GM18502 (cell line): ENCODE data around the gene KCNQ1.

Experiments
- ATAC-seq: cut with Tn5 transposase; IDR thresholded peaks from one replicate; pipeline ENCODE4 v1.9.1; 2021; ENCODE audit warnings: mild to moderate bottlenecking; ENCODE audit not compliant: unreplicated experiment, poor library complexity

KCNQ1 gene

DNA sequence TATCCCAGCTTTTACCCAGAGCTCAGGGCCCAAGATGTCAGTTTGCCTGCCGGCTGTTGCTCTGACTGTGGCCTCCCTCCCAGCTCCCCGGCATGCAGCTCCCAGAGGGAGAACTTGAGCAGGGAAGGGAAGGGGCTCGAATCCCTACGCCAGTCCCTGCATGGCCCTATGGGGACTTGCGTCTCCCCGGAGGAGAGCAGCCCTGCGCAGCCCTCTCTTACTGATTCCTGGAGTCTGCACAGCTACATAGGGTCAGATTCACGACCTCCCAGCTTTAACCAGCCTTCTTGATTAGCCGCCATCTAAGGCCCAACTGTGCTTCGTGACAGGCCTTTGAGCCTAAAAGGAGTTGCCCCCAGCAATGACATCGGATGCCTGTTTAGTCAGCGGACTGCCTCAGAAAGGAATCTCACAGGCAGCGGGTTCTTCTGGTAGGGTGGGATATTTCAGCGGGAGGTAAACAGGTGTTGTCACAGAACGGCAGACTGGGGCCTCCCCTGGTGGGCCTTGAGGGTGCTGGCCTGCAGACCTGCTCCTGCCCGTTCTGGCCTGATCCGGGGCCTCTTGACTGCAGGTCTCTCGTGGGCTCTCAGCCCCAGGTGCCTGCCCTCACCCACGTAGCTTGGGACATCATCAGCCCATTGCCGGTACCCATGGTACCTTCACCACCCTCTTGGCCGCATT is 298.8 kb downstream of the KCNQ1 start:
- ATAC-seq = no peak

- ATAC-seq = no peak
Measured at GRCh38 chr11:2744166-2744565, 299.4 kb downstream of the KCNQ1 start.

DNA sequence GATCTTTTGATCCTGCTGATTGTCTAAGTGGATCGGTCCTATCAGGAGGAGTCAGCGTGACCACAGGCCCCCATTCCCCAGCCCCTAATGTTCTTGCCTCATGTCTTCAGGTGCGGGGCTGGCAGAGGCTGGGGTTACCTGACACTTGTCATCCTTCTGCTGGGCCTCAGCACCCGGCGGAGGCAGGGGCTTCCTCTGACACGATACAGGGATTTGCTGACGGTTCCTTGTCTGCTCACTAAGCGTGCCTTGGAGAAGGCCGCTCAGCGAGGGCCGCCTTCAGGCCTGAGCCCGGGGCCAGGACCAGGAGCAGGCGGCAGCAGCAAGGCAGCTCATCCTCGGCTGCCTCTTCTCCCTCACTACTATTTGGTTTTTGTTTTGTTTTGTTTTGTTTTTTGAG is 300.7 kb downstream of the KCNQ1 start:
- no peak for ATAC-seq

GRCh38 chr11:2746401-2747247 is 301.8 kb downstream of the KCNQ1 start:
- ATAC-seq = no peak

DNA sequence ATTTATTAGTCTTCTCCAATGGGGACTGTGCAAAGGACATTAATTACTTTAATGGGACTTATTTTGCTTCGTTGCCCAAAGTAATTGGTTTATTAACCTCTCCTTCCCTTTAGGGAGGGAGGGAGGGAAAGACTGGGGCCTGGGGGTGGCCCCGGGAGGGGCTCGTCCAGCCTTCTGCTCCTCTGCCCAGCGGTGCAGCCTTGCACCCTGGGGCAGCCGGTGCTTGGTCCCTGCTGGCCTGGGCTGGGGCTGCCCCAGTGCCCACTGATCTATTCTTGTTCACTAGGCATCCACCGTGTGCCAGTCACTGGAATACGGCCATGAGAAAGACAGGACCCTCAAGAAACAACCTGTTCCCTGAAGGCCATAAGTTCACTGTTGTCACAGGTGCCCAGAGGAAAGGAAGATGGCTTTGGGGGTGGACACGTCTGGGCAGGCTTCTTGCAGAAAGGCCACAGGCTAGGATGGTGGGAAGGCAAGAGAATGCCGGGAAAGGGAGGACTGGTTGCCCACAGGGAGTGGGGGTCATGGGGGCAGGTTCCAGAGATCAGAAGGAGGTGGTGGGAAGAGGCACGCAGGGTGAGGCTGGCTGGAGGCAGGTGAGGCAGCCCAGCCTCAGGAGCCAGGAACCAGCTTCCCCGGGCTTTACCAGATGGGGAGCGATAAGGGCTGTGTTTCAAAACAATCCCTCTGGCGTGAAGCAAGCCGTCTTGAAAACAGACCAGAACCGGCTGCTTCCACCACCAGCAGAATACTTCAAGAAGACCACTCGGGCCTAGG is 302.6 kb downstream of the KCNQ1 start:
- no peak for ATAC-seq

DNA sequence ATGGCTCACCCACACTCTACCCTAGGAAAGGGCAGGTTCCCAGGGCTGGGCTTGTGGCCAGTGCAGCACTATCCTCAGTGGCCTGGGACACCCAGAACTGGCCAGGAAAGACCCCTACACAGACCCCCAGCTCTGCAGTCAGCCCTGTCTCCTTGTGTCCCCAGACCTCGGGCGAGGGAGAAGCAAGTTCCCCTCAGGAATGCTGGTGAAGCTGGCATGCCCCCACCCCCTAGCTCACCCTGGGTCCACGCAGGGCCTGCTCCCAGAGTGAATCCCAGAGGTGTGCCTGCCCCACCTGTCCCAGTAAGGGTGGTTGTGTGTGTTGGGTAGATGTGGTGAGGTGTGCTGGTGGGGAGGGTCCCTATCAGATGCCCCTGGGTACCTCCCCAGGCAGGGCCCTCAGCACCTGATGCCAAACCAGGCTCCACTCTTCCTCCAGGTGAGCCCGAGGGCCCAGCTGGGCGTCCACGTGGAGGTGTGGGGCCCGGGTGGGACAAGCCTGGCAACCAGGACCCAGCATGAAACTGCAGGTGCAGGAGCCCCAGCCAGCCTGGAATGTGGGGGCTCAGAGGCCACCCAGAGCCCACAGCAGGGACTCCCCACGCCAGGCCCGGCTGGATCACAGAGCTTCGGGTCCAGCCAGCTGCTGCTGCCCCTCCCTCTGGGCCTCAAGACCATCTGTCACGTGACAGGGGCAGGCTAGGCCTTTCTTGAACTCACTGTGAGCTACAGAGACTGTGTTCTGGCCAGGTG is 303.4 kb downstream of the KCNQ1 start:
- no peak for ATAC-seq

GRCh38 chr11:2748814-2749554 is 304.2 kb downstream of the KCNQ1 start:
- ATAC-seq = no peak

- ATAC-seq = no peak
Measured at GRCh38 chr11:2750101-2750681, 305.4 kb downstream of the KCNQ1 start.

DNA sequence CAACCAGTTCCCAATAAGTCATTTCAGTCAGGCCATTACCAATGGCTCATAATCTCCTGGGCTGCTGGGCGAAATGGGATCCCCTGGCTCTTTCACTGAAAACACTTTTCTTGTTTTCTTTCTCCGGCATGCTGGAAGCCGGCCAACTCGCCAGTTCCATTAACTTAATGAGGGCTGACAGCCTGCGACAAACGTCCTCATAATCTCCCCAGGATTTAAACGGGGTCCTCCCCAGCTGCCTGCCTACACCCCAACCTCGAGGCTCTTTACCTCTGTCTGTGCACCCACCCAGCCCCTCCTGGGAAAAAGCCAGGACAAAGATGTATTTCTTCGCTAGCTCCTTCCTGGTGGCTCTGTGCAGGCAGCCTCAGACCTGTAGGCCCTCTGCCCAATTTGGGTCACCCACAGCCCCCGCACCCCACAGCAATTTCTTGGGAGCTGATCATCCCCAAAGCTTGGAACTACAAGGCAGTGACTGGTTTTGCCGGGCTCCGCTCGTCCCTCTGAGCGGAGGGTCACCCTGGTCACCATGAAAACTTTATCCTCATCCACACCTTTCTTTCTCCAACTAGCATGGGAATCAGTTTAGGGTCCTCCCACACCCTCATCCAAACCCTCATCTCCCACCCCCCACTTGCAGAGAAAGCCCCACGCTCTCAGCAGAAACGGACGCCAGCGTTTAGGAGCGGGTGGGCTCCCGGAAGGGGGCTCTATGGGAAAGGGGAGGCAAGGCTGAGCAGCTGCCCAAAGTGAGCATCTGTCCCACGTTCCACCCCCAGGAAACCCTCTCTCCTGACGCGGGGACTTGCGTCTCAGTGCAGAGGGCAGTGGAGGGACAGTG is 306.1 kb downstream of the KCNQ1 start:
- no peak for ATAC-seq

DNA sequence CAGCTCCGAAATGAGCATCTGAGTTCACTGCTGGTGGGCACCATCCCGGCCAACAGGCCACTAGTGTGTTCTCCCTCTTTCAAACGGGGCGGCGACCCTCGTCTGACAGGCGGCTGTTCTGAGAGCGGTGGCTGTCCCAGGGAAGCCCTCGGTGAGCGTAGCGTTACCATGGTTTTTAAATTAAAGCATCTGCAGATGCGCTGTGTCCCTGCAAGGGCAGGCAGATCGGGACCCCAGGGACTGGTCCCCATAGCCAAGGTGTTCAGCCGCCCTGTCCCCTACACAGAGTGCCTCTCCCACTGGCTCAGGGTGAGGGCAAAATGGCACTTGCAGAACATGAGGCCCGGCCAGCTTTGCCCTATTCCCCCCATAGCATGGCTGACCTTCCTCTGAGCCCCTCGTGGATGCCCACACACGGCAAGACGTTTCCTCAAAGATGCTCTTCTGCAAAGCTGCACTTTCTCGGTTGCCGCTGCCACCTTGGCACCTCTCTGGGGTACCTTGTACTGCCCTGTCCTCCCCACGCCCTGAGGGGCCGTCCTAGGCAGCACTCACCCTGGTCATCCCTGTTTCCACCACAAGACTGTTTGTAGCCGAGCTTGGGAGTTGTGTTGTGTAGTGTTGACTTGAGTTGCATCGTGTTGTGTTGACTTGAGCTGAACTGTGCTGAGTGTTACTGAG is 306.9 kb downstream of the KCNQ1 start:
- no peak for ATAC-seq

DNA sequence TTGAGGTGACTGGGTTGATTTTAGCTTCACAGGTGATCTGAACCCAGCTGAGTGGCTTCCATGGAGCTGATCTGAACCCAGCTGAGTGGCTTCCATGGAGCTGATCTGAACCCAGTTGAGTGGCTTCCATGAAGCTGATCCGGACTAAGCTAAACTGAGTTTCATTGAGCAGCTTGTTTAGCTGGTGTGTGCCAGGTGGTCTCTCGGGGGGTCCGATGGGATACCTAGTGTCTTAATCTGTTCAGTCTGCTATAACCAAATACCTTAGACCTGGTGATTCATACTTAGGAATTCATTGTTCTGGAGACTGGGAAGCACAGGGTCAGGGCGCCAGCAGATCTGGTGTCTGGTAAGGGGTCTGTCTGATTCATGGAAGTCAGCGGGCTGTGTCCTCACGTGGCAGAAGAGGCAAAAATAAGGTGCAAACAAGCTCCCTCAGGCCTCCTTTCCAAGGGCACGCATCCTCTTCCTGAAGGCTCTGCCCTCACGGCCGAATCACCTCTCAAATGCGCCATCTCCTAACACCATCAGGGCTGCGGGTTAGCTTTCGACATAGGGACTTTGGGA is 307.5 kb downstream of the KCNQ1 start:
- ATAC-seq = no peak

- ATAC-seq = no peak
Measured at GRCh38 chr11:2752923-2753322, 308.1 kb downstream of the KCNQ1 start.

- ATAC-seq = no peak
Measured at GRCh38 chr11:2754008-2754407, 309.2 kb downstream of the KCNQ1 start.

GRCh38 chr11:2755071-2755470 is 310.3 kb downstream of the KCNQ1 start:
- ATAC-seq = no peak

GRCh38 chr11:2758751-2759150 is 313.9 kb downstream of the KCNQ1 start:
- no peak for ATAC-seq

- ATAC-seq = no peak
Measured at GRCh38 chr11:2759228-2760195, 314.7 kb downstream of the KCNQ1 start.
